ENCODE data around the gene ISL2.

The ISL2 gene

DNA sequence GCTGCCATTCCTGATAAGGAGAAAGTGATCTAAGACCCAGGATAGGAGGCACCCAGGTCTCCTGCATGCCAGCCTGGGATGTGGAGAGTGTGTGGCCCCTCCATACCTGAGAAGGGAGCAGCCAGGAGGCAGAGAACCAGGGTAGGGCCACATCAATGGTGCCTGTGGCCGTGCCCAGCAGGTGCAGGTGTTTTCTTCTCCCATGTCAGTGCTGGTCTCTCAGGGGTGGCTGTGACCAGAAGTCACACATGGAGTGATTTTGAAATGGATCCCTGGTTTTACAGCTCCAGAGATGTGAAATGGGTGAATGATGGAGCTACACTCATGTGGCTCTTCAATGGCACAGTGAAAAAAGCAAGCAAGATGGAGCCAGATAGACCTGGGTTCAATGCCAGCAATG lies 3.3 kb upstream of the ISL2 start:
- no peak overlapping the region for H3K9ac ChIP-seq (ENCODE audit: insufficient read length)
- H3K4me3 ChIP-seq, result no peak overlapping the region
- H3K9me3 ChIP-seq (ENCODE audit: low read depth, low read length), result no peaks in the 10 kb centered on the region
- no peaks in the 10 kb centered on the region for H3K36me3 ChIP-seq (ENCODE audit: insufficient read depth, low read length)
- no peak overlapping the region for H3K27ac ChIP-seq
- TF ChIP-seq EZH2 (IDR thresholded peaks at IDR 0.05) (no peak), POLR2AphosphoS5 (IDR thresholded peaks at IDR 0.05; ENCODE audit: borderline replicate concordance, low read depth, low read length) (no peak), FOXP2 (optimal IDR thresholded peaks at IDR 0.05; ENCODE audit: control extremely low read depth, extremely low read length, insufficient read depth) (no peak)
- no peak for DNase-seq (ENCODE audit: low read depth, low spot score)

DNA sequence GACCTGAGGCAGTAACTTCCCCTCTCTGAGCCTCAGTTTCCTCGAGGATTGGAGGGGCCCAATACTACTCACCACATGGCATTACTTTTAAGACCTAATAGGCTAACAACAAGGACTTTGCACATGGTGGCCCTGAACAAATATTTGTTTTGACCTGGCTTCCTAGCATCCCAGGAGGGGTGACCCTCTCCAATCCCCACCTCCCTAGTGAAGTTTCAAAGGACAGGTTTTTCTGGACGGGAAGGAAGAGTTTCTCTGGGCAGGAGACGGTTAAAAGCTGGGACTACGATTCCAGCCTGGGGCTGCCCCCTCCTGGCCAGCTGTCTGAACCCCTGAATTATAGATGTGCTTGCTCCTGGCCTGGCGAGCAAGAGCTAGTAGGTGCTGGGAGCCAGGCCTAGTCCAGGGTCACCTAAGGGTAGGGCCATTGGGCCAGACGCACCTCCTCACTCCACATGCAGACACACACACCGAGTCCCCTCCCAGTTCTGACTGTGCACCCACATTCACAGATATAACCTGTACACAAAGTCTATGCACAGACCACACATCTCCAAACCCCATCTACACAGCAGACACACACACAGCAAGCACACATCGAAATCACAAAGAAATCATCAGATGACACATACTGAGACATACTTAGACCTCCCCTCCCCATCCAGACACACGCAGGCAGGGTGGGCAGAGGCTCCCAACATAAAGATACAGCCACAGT lies 2.7 kb upstream of the ISL2 start:
- no peak for DNase-seq (ENCODE audit: low read depth, low spot score)
- no peak overlapping the region for H3K27ac ChIP-seq
- no peak overlapping the region for H3K4me3 ChIP-seq
- H3K9ac ChIP-seq (ENCODE audit: insufficient read length), result no peak overlapping the region
- H3K9me3 ChIP-seq (ENCODE audit: low read depth, low read length), result no peaks in the 10 kb centered on the region
- TF ChIP-seq FOXP2 (optimal IDR thresholded peaks at IDR 0.05; ENCODE audit: control extremely low read depth, extremely low read length, insufficient read depth) (no peak), EZH2 (IDR thresholded peaks at IDR 0.05) (no peak), POLR2AphosphoS5 (IDR thresholded peaks at IDR 0.05; ENCODE audit: borderline replicate concordance, low read depth, low read length) (no peak)
- H3K36me3 ChIP-seq (ENCODE audit: insufficient read depth, low read length), result no peaks in the 10 kb centered on the region

- Histone ChIP-seq H3K9me3 (ENCODE audit: low read depth, low read length) (no peaks in the 10 kb centered on the region), H3K4me3 (no peak overlapping the region), H3K27ac (no peak overlapping the region), H3K36me3 (ENCODE audit: insufficient read depth, low read length) (no peaks in the 10 kb centered on the region), H3K9ac (ENCODE audit: insufficient read length) (no peak overlapping the region)
- no peak for DNase-seq (ENCODE audit: low read depth, low spot score)
- no peak for TF ChIP-seq POLR2AphosphoS5 (IDR thresholded peaks at IDR 0.05; ENCODE audit: borderline replicate concordance, low read depth, low read length)
- no peak for TF ChIP-seq FOXP2 (optimal IDR thresholded peaks at IDR 0.05; ENCODE audit: control extremely low read depth, extremely low read length, insufficient read depth)
- TF ChIP-seq EZH2 (IDR thresholded peaks at IDR 0.05), result no peak
These were observed 1.9 kb upstream of the ISL2 start for GRCh38 chr15:76334438-76335306.

- TF ChIP-seq EZH2 (IDR thresholded peaks at IDR 0.05), result no peak
- no peak for TF ChIP-seq FOXP2 (optimal IDR thresholded peaks at IDR 0.05; ENCODE audit: control extremely low read depth, extremely low read length, insufficient read depth)
- TF ChIP-seq POLR2AphosphoS5 (IDR thresholded peaks at IDR 0.05; ENCODE audit: borderline replicate concordance, low read depth, low read length), result no peak
- H3K27ac ChIP-seq, result peak overlapping the region; percentile 57
- peak overlapping the region; percentile 68 for H3K9ac ChIP-seq (ENCODE audit: insufficient read length)
- peaks cover 2% of the 10 kb centered on the region; the same call in 1 of the 2 replicates for H3K36me3 ChIP-seq (ENCODE audit: insufficient read depth, low read length)
- DNase-seq (ENCODE audit: low read depth, low spot score), result no peak
- no peaks in the 10 kb centered on the region for H3K9me3 ChIP-seq (ENCODE audit: low read depth, low read length)
- H3K4me3 ChIP-seq, result peak overlapping the region; percentile 94
These were observed 993 bp upstream of the ISL2 start for GRCh38 chr15:76335307-76336253.

- TF ChIP-seq FOXP2 (optimal IDR thresholded peaks at IDR 0.05; ENCODE audit: control extremely low read depth, extremely low read length, insufficient read depth) (no peak), EZH2 (IDR thresholded peaks at IDR 0.05) (no peak), POLR2AphosphoS5 (IDR thresholded peaks at IDR 0.05; ENCODE audit: borderline replicate concordance, low read depth, low read length) (no peak)
- Histone ChIP-seq H3K27ac (no peak overlapping the region), H3K4me3 (peak overlapping the region; percentile 94), H3K9ac (ENCODE audit: insufficient read length) (peak overlapping the region; percentile 77), H3K9me3 (ENCODE audit: low read depth, low read length) (no peaks in the 10 kb centered on the region), H3K36me3 (ENCODE audit: insufficient read depth, low read length) (peaks cover 11% of the 10 kb centered on the region; the same call in 1 of the 2 replicates)
- DNase-seq (ENCODE audit: low read depth, low spot score), result no peak
These were observed 604 bp downstream of the ISL2 start for GRCh38 chr15:76337059-76337695.

DNA sequence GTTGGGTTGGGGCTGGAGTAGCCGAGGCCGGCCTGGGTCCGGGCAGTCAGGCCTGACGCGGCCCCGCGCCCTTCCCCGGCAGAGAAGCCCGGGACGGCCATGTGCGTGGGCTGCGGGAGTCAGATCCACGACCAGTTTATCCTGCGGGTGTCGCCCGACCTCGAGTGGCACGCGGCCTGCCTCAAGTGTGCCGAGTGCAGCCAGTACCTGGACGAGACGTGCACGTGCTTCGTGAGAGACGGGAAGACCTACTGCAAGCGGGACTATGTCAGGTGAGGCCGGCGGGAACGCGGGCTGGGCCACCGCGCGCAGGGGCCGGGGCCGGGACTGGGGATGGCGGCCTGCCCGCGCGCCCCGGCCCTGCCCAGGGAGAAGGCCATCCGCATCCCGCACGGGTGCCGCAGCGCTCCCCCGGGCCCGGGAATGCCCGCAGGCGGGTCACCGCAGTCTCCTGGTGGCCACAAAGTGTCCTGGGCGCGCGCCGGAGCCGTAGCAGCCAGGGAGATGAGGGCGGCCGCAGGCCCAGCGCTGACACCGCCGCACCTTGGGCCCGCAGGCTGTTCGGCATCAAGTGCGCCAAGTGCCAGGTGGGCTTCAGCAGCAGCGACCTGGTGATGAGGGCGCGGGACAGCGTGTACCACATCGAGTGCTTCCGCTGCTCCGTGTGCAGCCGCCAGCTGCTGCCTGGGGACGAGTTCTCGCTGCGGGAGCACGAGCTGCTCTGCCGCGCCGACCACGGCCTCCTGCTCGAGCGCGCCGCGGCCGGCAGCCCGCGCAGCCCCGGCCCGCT lies 1.3 kb downstream of the ISL2 start:
- TF ChIP-seq POLR2AphosphoS5 (IDR thresholded peaks at IDR 0.05; ENCODE audit: borderline replicate concordance, low read depth, low read length), result no peak
- TF ChIP-seq FOXP2 (optimal IDR thresholded peaks at IDR 0.05; ENCODE audit: control extremely low read depth, extremely low read length, insufficient read depth), result no peak
- no peak for TF ChIP-seq EZH2 (IDR thresholded peaks at IDR 0.05)
- peak overlapping the region; percentile 94 for H3K4me3 ChIP-seq
- no peaks in the 10 kb centered on the region for H3K9me3 ChIP-seq (ENCODE audit: low read depth, low read length)
- no peak for DNase-seq (ENCODE audit: low read depth, low spot score)
- no peak overlapping the region for H3K27ac ChIP-seq
- H3K36me3 ChIP-seq (ENCODE audit: insufficient read depth, low read length), result peaks cover 11% of the 10 kb centered on the region; the same call in 1 of the 2 replicates
- H3K9ac ChIP-seq (ENCODE audit: insufficient read length), result peak overlapping the region; percentile 77
